Neural cell (in vitro differentiated cells): ENCODE measurements around the gene IMMP2L. TPM values are rescaled to one million over a fixed set of nuclear protein-coding genes. Genes with fewer than 3 reads are reported as not detected.

Source experiments
- H2AFZ ChIP-seq: fragments of 200-600, 300-800 bp; sonication (generic), shearing (Covaris generic); 2 replicates; pipeline ENCODE4 v1.6.0; 2014; ENCODE audit warnings: low read depth, mild to moderate bottlenecking, antibody characterized with exemption, low read length, moderate library complexity
- H3F3A ChIP-seq: fragments of 200-600 bp; shearing (Covaris generic); 2 replicates; pipeline ENCODE4 v1.6.1; 2016; ENCODE audit warnings: mild to moderate bottlenecking, moderate library complexity, mixed read lengths, antibody characterized with exemption, low read length; ENCODE audit not compliant: insufficient read depth, poor library complexity, severe bottlenecking
- H3K27ac ChIP-seq: fragments of 200-600, 300-800 bp; sonication (generic), shearing (Covaris generic); 2 replicates; pipeline ENCODE4 v1.5.1; 2014; ENCODE audit warnings: mild to moderate bottlenecking, low read length, moderate library complexity
- H3K27me3 ChIP-seq: fragments of 300-800, 200-600 bp; sonication (generic), shearing (Covaris generic); 2 replicates; pipeline ENCODE4 v1.6.0; 2014; ENCODE audit warnings: mild to moderate bottlenecking, low read depth, low read length, moderate library complexity; ENCODE audit not compliant: insufficient read depth
- H3K36me3 ChIP-seq: fragments of 300-800, 200-600 bp; sonication (generic), shearing (Covaris generic); 2 replicates; pipeline ENCODE4 v1.5.1; 2014; ENCODE audit warnings: mild to moderate bottlenecking, antibody characterized with exemption, low read length, moderate library complexity; ENCODE audit not compliant: insufficient read depth
- H3K4me2 ChIP-seq: fragments of 300-800, 200-600 bp; sonication (generic), shearing (Covaris generic); 2 replicates; pipeline ENCODE4 v1.6.0; 2014; ENCODE audit warnings: mild to moderate bottlenecking, low read length
- H3K4me3 ChIP-seq: fragments of 300-800, 200-600 bp; sonication (generic), shearing (Covaris generic); 2 replicates; pipeline ENCODE4 v1.5.1; 2014; ENCODE audit warnings: mild to moderate bottlenecking, low read length, moderate library complexity
- H3K79me2 ChIP-seq: fragments of 200-600 bp; shearing (Covaris generic); replicated peaks from 2 replicates; pipeline ENCODE4 v1.6.0; 2014; ENCODE audit warnings: mild to moderate bottlenecking, low read length, moderate library complexity; ENCODE audit not compliant: insufficient read depth
- H3K9ac ChIP-seq: fragments of 300-800, 200-600 bp; sonication (generic), shearing (Covaris generic); 2 replicates; pipeline ENCODE4 v1.6.1; 2016; ENCODE audit warnings: mild to moderate bottlenecking, low read length, mixed read lengths
- H3K9me2 ChIP-seq: fragments of 200-600 bp; shearing (Covaris generic); 2 replicates; pipeline ENCODE4 v1.6.1; 2016; ENCODE audit warnings: mild to moderate bottlenecking, low read length, mixed read lengths; ENCODE audit not compliant: insufficient read depth
- H3K9me3 ChIP-seq: fragments of 200-600, 300-800 bp; sonication (generic), shearing (Covaris generic); 2 replicates; pipeline ENCODE4 v1.6.1; 2016; ENCODE audit warnings: mild to moderate bottlenecking, mixed run types, low read length, moderate library complexity, mixed read lengths
- H4K20me1 ChIP-seq: fragments of 200-600 bp; shearing (Covaris generic); 2 replicates; pipeline ENCODE4 v1.6.1; 2016; ENCODE audit warnings: mild to moderate bottlenecking, mixed run types; ENCODE audit not compliant: insufficient read depth
- CTCF ChIP-seq: fragments of 450-650 bp; IDR thresholded peaks from 2 replicates; pipeline ENCODE4 v1.5.1; 2014; ENCODE audit warnings: antibody characterized with exemption, mild to moderate bottlenecking, moderate library complexity; ENCODE audit not compliant: poor library complexity, severe bottlenecking
- EP300 ChIP-seq: fragments of 450-650 bp; conservative IDR thresholded peaks from 2 replicates; pipeline ENCODE4 v1.6.1; 2014; ENCODE audit warnings: antibody characterized with exemption, mild to moderate bottlenecking, moderate library complexity; ENCODE audit not compliant: poor library complexity, severe bottlenecking
- EZH2 ChIP-seq: fragments of 200-600, 300-800 bp; shearing (Covaris generic), sonication (generic); IDR thresholded peaks from 2 replicates; pipeline ENCODE4 v1.6.1; 2014; ENCODE audit warnings: antibody characterized with exemption, low read length, borderline replicate concordance, mild to moderate bottlenecking; ENCODE audit not compliant: insufficient read depth, poor library complexity, severe bottlenecking
- MXI1 ChIP-seq: fragments of 450-650 bp; conservative IDR thresholded peaks from 2 replicates; pipeline ENCODE4 v1.6.1; 2014; ENCODE audit warnings: antibody characterized with exemption, mild to moderate bottlenecking; ENCODE audit not compliant: poor library complexity, severe bottlenecking
- POLR2AphosphoS5 ChIP-seq: IDR thresholded peaks from 2 replicates; pipeline ENCODE4 v1.6.1; 2012
- RAD21 ChIP-seq: fragments of 450-650 bp; conservative IDR thresholded peaks from 2 replicates; pipeline ENCODE4 v1.6.1; 2014; ENCODE audit warnings: antibody characterized with exemption, mild to moderate bottlenecking, moderate library complexity
- REST ChIP-seq: IDR thresholded peaks from 2 replicates; pipeline ENCODE4 v1.6.1; 2012; ENCODE audit warnings: borderline replicate concordance
- SMC3 ChIP-seq: fragments of 450-650 bp; conservative IDR thresholded peaks from 2 replicates; pipeline ENCODE4 v1.6.1; 2014; ENCODE audit warnings: antibody characterized with exemption, mild to moderate bottlenecking, moderate library complexity; ENCODE audit not compliant: poor library complexity
- TAF1 ChIP-seq: IDR thresholded peaks from 2 replicates; pipeline ENCODE4 v1.6.1; 2012; ENCODE audit warnings: low read depth
- polyA plus RNA-seq: library from polyadenylated mRNA; depleted of rRNA; stranded (reverse); fragments of >200 nt; gene quantifications from 2 replicates; pipeline ENCODE4 v1.2.3, GENCODE V29; 2014

IMMP2L gene
- polyA plus RNA-seq, 1 donor from 2014 or later: 9.7 TPM

GRCh38 chr7:111012149-111012548 lies 550.1 kb downstream of the IMMP2L start:
- no peak overlapping the region for H3K27ac ChIP-seq
- no peaks in the 10 kb centered on the region for H4K20me1 ChIP-seq
- no peaks in the 10 kb centered on the region for H3K27me3 ChIP-seq
- H3F3A ChIP-seq: no peaks in the 10 kb centered on the region
- H3K9me2 ChIP-seq: no peaks in the 10 kb centered on the region
- TF ChIP-seq RAD21: no peak
- TF ChIP-seq CTCF: no peak
- no peak for TF ChIP-seq TAF1
- no peak for TF ChIP-seq MXI1
- TF ChIP-seq SMC3: no peak
- TF ChIP-seq REST: no peak
- TF ChIP-seq EP300: no peak
- no peak for TF ChIP-seq EZH2
- no peak for TF ChIP-seq POLR2AphosphoS5
- H3K9me3 ChIP-seq: no peaks in the 10 kb centered on the region
- no peak overlapping the region for H3K4me3 ChIP-seq
- no peaks in the 10 kb centered on the region for H3K79me2 ChIP-seq
- no peak overlapping the region for H3K9ac ChIP-seq
- H3K4me2 ChIP-seq: no peak overlapping the region
- no peaks in the 10 kb centered on the region for H3K36me3 ChIP-seq
- H2AFZ ChIP-seq: no peak overlapping the region

GRCh38 chr7:111011520-111011919 lies 550.8 kb downstream of the IMMP2L start:
- Histone ChIP-seq H3K27me3 (no peaks in the 10 kb centered on the region), H3K9ac (no peak overlapping the region), H4K20me1 (no peaks in the 10 kb centered on the region), H3K9me3 (no peaks in the 10 kb centered on the region), H3K4me2 (no peak overlapping the region), H2AFZ (no peak overlapping the region), H3K9me2 (no peaks in the 10 kb centered on the region), H3K27ac (no peak overlapping the region), H3K79me2 (no peaks in the 10 kb centered on the region), H3K4me3 (no peak overlapping the region), H3F3A (no peaks in the 10 kb centered on the region), H3K36me3 (no peaks in the 10 kb centered on the region)
- TF ChIP-seq POLR2AphosphoS5 (no peak), CTCF (no peak), REST (no peak), RAD21 (no peak), TAF1 (no peak), SMC3 (no peak), EZH2 (no peak), MXI1 (no peak), EP300 (no peak)
